Fibroblast of upper back skin (primary cell): ENCODE data around the gene PLA2G4E.
A peak's percentile ranks its signal among the peaks of the same experiment; 100 is the strongest.

Source experiments
- DNase-seq: peaks from one replicate; pipeline ENCODE4 v3.0.0-alpha.2; 2013

Gene PLA2G4E

DNA sequence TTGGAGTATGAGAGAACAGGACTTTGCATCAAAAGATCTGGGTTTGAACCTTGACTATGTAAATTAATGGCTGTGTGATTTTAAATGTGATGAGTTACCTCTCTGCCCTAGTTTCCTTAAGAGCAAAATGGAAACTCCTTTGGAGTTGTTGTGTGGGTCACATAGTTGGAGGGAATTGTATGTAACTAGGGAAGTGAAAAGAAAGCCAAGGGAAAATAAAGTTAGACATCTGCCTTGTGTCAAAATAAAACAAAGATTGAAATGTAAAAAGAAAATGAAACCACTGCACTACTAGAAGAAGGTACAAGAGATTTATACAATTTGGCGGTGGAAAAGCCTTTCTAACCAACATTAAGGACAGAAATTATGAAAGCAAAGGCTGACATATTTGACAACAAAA lies 46.8 kb downstream of the PLA2G4E start:
- DNase-seq = no peak

DNA sequence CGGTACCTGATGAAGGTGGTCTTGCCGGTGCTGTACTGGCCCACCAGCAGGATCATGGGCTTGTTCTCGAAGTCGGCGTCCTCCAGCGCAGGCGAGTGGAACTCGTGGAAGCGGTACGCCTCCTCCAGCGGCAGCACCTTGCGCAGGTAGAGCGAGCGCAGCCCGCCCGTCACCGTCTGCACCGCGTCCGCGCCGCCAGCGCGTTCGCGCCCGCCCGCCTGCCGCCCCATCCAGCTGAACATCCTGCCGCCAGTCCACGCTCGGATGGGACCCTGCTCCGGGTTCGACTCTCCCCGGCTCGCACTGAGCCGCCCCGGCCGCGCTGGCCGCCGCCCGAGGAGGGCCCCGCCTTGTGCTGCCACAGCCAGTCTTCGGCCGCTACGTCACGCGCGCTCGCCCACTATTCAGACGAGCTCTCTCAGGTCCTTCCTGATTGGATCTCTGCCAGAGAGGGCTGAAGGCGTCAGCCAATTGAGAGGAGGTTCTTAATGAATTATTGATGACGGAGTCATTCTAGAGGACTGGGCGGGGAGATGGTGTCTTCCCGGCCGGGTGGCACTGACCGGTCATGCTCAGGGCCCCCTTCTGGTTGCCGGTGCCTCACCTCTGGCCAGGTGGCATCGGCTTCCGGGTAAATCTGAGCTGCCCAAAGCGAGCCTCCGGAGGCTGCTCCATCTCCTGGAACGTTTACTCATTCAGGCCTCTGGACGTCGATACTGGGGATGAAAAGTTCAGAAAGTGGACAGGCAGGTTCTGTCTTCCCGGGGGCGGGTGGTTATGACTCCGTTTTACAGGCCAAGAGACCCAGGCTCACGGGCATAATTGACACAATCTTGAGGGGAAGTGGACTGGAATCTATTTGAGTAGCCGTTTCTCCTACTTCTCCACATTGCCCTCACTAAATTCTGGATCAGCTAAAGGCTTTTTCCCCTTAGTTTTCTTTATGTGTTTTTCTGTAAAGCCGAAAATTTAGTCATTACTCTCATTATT lies 48.3 kb downstream of the PLA2G4E start, which contains the start of gene EHD4:
Gene EHD4 (minus strand): TSS at position 305 of the 990 bp plus-strand sequence. CDS start 63 bp downstream, at position 242.
- DNase-seq = peak; percentile 99

DNA sequence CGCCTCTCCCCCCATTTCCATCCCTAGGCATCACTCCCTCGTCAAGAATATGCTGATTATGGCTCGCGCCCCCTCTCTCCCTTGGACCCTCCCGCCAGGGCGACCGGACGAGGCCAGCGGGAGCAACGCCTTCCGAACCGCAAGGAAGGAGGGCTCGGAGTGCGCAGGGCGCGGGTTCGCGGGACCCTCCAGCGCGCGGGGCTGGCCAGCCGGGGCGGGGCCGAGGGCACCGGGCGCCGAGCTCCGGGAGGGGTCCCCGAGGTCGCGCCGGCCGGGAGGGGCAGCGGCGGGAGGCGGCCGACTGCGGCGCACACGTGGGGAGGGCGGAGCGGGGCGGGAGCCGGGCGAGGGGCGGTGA lies 49.0 kb downstream of the PLA2G4E start:
- DNase-seq = no peak

DNA sequence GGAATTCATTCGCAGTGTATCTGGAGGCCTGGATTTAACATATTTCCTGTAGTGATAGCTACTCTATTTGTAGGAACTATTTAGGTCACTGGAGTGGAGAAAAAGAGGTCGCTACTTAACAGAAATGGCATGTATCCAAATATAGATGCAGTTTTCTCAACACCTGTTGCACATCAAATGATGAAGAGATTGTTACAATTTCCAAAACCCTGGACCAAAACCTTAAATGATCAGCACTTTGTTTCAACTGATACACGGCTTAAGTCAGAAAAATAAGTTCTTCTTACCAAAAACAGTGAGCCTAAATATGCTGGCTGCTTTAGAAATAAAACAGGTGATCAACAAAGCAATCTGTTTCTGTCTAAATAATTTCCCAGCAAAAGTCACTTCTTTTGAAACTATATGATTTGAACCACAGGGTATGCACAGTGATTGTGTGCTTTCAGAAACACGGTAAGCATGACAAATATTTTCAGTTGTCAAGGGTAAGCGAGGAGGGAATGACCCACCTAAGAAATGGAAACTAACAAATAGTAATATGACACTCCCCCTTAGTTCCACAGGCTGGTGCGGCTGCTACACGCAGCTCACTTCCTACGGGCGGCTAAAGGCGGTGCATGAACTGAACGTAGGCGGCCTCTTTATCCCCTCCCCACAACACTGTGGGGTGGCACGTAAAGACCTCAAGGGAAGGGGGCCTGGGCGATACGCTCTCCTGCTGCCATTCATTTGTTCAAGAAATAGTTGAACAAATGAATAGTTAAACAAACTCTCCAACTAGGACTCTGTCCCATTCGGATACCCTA lies 49.5 kb downstream of the PLA2G4E start:
- peak; percentile 46 for DNase-seq

DNA sequence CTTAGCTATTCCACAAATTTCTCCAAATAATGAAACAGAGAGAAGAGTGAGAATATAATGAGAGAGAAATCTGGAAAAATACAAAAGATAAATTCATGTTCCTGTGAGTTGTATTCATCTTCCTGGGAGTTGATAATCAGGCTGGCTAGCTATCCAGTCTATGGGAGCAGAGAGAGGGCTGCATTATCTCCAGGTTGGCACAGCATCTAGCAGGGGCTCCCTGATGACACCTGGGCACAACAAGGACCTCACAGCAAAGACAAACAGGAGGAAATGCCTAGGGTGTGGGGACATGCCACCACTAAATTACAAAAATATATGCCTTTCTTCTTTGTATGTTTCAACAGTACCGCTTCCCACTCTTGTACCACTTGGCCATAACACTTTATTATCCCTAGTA lies 50.4 kb downstream of the PLA2G4E start:
- no peak for DNase-seq

DNA sequence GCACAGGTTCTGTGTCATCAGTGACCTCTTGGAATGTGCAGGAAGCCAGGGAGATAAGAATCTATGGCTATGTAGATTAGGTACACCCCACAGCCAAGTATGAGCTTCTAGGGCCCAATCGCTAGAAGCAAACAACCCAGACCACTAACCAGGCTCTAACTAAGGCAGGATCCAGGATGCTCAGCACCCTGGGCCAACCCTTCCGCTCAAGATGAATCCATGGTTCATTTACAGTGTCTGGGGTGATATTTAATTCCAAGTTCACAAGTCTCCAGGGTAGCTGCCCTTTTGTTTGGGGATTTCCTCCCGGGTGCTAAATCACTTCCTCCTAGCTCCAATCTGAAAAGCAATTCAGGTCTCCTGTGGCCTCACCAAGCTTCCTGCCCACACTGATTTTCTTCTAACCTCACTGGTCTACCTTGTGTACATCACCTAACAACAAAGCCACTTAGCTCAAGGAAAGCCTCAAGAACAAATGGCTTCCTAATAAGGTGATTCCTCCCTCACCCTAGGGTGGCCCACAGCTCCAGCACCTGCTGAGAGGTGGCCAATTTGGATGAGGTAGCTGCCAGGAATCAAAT lies 50.9 kb downstream of the PLA2G4E start:
- DNase-seq = no peak

DNA sequence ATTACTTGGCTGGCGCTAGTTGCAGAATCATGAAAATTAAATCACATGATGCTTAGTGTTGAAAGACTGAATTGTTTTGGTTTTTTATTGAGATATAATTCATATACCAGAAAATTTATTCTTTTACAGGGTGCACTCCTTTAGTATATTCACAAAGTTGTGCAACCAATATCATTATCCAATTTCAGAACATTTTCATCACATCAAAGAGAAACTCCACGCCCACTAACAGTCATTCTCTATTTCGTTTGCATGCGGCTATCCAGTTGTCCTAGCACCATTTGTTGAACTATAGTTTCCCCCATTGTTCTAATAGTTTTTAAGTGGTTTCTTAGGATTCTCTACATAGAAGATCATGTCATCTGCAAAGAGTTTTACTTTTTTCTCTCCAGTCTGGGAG lies 52.1 kb downstream of the PLA2G4E start:
- DNase-seq = no peak

DNA sequence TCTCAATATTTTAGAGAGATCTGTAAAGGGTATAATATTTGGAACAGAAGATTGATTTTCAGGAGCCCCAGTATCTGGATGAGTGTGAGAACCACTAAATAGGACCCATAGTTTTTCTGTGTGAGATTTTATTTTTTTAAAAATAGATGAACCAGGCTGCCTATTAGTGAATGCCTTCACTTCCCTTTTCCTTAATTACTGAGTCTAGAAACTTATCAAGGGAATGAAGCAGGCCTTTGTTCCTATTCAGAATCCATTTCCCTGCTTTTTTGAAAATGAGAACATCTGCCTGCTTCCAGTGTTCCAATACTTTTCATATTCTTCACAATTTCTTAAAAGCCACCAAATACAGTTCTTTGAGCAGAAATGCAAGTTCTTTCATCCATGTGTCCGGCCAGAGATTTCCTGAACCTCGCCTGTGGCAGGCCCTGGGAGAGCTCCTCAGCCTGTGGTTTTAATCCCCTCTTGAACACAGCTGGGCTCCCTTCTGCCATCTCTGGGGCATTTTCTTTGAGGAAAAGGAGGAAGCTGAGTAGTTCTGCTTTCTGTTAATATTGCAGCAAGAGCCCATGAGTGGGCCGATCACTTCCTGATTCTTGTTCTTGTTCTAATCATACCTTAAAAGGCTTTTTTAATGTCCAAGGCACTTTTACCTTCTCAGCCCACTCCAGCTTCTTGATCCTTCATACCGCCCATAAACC lies 53.2 kb downstream of the PLA2G4E start:
- peak; percentile 72 for DNase-seq

DNA sequence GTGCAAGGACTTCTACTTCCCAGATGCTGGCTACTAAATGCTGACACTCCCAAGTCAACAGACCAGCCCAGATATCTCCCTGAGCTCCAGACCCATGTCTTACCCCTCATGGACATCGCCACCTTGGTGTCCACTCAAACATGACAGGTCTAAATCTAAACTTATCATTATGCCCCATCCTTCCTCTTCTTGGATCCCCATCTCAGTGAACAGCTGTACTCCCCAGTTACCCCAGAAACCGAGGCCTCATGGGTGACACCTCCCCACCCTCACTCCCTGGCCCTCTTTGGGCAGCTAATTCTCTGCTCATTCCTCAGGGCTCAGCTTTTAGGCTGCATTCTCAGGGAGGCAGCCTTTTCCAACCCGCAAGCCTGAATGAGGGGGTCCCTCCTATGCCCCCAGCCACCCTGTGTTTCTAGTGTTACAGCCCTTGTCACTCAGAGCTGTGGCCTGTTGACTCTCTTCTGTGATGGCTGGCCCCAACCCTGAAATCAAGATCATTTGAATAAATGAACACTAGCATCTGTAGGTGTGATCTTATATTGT lies 53.8 kb downstream of the PLA2G4E start:
- no peak for DNase-seq

DNA sequence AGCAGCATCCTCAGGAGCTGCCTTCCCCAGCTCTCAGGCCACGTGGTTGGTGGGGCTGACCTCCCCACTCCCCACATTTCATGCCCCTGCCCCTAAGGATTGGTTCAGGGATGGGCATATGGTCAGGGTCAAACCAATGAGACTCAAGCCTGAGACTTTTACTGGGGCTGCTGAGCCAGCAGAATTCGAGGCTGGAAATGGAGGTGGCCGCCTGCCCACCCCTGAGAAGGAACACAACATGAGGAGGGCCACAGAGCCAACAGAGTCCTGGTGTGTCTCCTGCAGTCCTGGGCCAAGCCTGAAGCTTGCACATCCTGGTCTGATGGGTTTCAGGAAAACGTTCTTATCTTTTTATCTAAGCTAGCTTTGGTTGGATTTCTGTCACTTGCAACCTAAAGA lies 54.4 kb downstream of the PLA2G4E start:
- DNase-seq = no peak

DNA sequence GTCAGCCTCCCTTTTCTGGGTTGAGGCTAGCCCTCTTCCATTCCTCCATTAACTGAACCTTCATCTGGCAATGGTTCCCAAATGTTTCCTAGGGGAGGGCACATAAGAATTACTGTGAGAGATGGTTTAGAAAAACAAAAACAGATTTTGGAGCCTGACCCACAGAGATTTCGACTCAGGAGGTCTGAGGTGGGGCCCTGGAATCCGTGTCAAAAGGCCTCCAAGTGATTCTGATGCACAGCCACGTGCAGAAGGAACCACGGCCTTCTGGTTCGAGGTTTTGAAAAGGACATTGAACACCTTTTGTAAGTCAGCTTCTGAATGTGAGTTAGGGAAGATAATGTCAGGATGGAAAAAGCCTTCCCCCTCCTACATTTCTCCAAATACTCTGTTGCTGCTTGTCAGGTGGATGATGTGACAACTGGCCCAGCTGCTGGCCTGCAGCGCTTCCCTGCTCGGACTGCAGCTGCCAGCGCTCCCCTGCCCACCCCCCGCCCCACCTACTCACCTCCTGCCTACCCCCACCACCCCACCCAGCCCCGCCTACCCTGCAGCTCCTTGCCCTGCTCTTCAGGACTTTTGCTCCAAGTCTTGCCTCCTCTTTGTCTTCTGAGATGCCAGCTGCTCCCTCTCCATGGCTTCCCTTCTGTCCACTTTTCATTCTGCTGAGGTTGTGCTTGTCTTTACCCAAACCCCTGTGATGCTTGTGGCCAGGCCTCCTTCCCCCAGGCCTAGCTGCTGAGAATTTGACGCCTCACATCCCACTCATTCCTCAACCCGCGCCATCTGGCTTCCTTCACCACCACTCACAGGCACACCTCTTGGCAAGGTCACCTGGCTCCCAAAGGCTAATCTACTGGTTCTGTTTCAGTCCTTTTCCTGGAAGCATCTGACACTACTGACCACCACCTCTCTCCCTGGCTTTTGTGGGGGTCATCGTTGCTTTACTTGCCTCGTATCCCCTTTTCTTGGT lies 55.1 kb downstream of the PLA2G4E start:
- peak; percentile 42 for DNase-seq

DNA sequence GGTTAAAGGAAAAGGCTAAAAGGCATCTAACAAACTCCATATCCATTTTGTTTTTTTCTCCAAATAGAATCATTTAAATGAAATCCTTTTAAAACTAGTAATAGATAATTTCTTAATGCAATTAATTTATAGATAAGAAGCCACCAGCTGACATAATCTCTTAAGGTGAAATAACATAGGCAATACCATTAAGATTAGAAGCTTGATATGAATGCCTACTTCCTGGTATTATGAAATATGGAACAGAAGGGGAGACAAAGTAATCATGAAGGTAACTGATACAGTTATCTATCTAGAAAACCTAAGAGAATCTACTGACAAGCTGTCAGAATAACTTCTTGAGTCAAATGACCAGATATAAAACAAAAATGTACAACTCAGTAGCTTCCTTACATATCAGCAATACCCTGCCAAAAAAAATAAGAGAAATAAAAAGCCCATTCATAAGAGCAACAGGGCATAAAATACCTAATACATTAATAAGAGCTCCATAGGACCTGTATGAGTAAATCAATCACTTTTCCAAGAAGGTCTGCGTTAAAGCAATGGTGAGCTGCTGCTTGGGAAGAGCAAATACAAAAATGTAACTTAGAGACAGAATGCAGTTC lies 59.1 kb downstream of the PLA2G4E start:
- DNase-seq = no peak

DNA sequence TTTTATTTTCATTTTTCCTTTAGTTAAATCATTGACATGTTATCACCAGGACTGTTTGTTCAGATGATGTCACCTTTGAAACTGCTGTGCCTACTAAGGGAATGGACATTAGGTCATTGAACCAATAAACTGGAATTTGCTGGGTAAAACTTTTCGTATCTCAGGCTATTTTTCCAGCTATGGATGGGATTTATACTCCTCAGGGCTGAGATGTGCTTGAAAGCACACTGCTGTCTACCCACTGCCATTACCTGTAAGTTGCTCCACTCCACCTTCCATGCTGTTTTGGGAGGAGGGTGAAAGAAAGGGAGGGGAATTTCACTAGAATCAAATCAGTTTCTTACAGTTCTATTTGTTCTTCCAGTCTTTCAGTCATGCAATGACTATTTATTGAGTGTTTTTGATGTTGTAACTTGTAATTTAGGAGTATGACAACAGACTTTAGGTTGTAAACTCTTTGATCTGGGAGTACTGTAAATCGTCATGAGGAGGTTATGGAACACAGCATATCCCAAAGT lies 59.8 kb downstream of the PLA2G4E start:
- no peak for DNase-seq

DNA sequence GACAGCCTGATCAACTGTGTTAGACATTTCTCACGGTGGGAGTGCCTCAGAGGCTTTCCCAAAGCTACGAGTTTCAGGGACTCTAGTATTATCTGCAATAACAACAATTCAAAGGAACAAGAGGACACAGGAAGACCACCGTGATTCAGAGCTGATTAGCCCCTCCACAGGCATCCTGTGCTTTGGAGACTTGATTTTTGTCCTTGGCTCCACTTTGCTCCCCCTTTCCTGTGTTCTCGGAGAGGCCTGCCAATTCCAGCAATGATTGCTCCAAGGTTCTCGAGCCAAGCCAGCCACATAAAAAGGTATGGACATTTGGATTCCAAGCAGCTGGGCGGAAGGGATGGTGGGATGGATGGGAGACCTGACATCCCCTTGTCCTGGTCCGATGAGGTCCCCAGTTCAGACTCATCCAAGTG lies 62.8 kb downstream of the PLA2G4E start:
- DNase-seq = no peak

DNA sequence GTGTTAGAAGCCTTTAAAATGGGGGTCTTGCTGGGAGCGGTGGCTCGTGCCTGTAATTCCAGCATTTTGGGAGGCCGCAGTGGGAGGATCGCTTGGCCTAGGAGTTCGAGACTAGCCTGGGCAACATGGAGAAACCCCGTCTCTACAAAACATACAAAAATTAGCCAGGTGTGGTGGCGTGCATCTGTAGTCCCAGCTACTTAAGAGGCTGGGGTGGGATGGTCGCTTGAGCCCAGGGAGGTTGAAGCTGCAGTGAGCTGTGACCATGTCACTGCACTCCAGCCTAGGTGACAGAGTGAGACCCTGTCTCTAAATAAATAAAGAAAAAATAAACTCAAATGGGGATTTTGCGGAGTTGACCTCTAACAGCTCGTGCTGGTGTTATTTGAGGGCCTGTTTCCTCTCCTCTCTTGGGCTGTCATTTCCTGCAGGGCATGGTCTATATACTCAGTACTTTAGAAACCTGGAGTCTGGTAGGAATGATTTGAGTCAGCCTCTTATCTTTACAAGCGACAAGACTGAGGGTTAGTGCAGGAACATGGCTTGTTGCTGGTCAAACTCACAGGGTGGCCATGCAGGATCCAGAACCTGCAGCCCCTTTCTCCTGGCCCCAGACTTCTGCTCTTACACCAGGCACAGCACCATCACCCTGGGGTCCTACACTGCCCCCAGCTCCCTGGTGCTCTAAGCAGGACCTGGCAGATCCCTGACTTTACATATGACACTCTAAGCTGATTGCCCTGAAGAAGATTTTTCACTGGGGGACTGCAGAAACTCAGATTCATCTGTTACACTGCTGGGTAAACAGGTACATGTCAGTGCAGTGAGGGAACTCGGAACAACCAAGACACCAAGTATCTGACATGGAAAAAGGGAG lies 63.6 kb downstream of the PLA2G4E start:
- no peak for DNase-seq

DNA sequence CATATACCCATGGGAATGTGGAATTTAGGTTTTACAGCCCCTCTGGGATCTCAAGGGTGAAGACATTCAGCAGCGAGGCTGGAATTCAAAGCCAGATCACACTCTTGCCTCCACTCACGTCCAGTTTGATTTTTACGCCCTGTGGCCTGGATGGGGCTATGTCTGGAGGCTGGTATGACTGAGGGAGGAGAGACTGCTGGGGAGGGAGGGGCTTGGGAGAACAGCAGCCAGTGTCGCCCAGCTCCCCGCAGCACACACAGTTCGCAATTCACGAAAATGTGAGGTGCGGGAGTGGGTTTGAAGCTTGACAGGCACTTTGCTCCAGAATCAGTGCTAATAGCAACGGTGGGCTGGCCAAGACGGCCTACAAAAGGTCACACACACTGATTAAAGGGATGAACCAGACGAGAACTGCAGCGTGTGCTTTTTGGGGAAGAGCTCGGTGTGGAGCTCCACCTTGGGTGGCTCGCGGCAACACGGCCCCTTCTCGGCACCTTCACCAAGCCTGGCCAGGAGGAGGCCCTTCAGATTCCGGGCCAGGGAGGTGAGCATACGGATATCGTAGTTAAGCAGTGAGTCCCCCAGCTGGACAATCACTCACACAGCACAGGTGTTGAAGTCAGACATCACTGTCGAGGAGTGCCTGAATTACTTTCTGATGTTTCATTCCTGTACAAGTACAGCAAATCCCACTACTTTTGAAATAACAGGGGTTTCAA lies 64.9 kb downstream of the PLA2G4E start:
- no peak for DNase-seq

DNA sequence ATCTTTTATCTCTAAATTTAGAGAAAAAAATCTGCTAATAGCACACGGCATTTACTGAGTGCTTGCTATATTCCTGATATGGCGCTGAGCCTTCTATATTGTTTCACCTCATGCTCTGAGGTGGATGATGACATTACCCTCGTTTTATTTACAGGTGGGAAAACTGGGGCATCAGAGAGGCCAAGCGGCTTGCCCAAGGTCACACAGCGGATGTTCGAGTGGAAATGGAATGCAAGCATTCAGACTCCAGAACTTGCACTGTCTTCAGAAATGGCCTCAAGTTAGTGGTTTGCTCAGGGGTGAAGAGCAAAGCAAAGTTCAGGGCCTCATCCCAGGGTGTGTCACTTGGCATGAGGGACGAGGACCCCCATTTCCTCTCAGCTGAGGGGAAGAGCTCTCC lies 65.7 kb downstream of the PLA2G4E start:
- DNase-seq = no peak

DNA sequence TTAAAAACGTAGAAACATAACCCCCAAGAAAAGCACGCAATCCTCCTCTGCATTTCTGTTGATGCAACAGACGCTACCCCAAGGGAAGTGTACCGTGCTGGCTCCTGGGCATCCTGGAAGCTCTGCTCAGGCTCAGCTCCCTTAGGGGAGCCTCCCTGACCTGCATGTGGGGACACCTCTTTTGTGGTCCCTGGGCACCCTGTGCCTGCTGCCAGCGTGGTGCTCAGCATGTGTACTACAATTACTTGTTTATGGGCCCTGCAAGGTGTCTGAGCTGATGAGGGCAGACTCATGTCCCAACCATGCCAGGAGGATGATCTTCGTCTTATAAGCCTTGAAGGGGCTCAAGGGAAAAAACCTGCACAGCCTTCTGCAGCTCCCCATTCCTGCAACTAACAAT lies 66.8 kb downstream of the PLA2G4E start:
- no peak for DNase-seq
